Pulmonary artery endothelial cell (primary cell): ENCODE measurements around the gene ZNF133. TPM values are rescaled to one million over a fixed set of nuclear protein-coding genes. Genes with fewer than 3 reads are reported as not detected.

Experiments
- DNase-seq: peaks from one replicate; pipeline ENCODE4 v3.0.0-alpha.2; 2011; ENCODE audit warnings: low read depth, low spot score
- total RNA-seq: library from RNA; depleted of rRNA; stranded (reverse); fragments of >200 nt; gene quantifications from 2 replicates; pipeline ENCODE4 v1.2.3, GENCODE V29; 2014

Gene ZNF133
- total RNA-seq, 1 donor from 2014 or later: 16.2 TPM

DNA sequence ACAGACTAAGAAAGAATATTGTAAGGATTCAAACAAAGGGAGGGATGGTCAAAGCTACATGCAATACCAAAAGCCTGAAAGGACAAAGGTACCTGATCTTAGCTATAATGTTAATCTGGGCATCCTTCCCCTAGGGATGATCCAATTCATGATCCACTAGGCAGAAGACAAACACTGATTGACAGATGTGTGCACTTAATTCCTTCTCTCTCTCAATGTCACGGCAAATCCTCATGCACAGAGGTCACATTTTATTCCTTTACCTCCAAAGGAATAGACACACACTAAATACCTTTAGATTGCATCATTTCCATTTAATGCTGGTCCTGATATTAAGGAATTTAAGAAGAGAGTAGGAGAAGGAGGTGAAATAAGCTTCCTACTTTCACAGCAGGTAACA lies 73.4 kb downstream of the ZNF133 start:
- no peak for DNase-seq

GRCh38 chr20:18362916-18363315 lies 74.6 kb downstream of the ZNF133 start:
- no peak for DNase-seq

DNA sequence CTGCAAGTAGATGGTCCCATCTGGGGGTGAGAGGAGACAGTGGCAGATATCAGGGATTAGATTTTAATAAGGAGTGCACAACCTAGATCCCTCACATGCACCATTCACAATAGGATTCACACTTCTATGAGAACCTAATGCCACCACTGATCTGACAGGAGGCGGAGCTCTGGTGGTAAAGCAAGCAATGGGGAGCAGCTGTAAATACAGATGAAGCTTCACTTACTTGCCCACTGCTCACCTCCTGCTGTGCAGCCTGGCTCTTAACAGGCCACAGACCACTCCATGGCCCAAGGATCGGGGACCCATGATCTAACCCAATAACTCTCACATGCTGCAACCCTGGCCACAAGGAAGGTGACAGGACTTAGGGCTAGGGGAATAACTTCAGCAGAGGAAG lies 75.4 kb downstream of the ZNF133 start:
- DNase-seq: no peak

DNA sequence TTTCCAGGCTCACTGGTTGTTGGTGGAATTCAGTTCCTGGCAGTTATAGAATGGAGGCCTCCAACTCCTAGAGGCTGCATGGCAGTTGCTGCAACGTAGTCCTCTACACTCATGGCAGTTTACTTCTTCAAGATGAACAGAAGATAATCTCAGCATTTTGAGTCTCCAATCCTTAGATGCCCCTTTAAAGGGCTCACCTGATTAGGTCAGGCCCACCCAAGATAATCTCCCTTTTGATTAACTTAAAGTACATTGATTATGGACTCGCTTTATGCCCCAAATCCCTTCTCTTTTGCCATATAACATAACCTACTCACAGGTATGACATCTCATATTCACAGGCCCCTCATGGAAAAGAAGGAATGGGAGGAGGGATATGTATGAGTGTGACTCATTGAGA lies 76.4 kb downstream of the ZNF133 start:
- no peak for DNase-seq

Other genes with a start within 250 kb of the ZNF133 start
- not detected in 2 replicates for gene OVOL2, start 230.6 kb upstream of the ZNF133 start, total RNA-seq
- gene KAT14, start 150.7 kb upstream of the ZNF133 start, total RNA-seq: 10.4 and 11.5 TPM in 2 replicates
- 10.2 and 11.8 TPM in 2 replicates for gene PET117, start 150.7 kb upstream of the ZNF133 start, total RNA-seq
- 0.66 and 0.81 TPM in 2 replicates for gene DZANK1, start 178.5 kb downstream of the ZNF133 start, total RNA-seq
- 14.5 and 15.6 TPM in 2 replicates for gene POLR3F, start 178.9 kb downstream of the ZNF133 start, total RNA-seq
- gene RBBP9, start 208.7 kb downstream of the ZNF133 start, total RNA-seq: 13.6 and 15.7 TPM in 2 replicates
- 49.2 and 64.4 TPM in 2 replicates for gene SEC23B, start 219.4 kb downstream of the ZNF133 start, total RNA-seq